DOHH2 (cell line): Measurements from ENCODE around the gene TSC2.

Experiments
- H3F3A ChIP-seq: fragments of 200-600 bp; sonication (generic), shearing (Covaris generic); 2 replicates; pipeline ENCODE4 v1.6.0; 2016; ENCODE audit warnings: antibody characterized with exemption, mild to moderate bottlenecking; ENCODE audit not compliant: control insufficient read depth, insufficient read depth
- H3K27ac ChIP-seq: fragments of 200-600 bp; sonication (generic); 2 replicates; pipeline ENCODE4 v1.5.1; 2014; ENCODE audit warnings: low read depth, mild to moderate bottlenecking, low read length, moderate library complexity
- H3K27me3 ChIP-seq: fragments of 200-600 bp; sonication (generic); 2 replicates; pipeline ENCODE4 v1.6.1; 2014; ENCODE audit warnings: mild to moderate bottlenecking, low read length, mixed read lengths; ENCODE audit not compliant: control insufficient read depth
- H3K36me3 ChIP-seq: fragments of 200-600 bp; sonication (generic); 2 replicates; pipeline ENCODE4 v1.6.1; 2014; ENCODE audit warnings: mild to moderate bottlenecking, low read length, moderate library complexity, mixed read lengths; ENCODE audit not compliant: control insufficient read depth
- H3K4me1 ChIP-seq: fragments of 200-600 bp; sonication (generic); 2 replicates; pipeline ENCODE4 v1.6.1; 2014; ENCODE audit warnings: mild to moderate bottlenecking, low read length, mixed read lengths; ENCODE audit not compliant: control insufficient read depth
- H3K4me2 ChIP-seq: fragments of 200-600 bp; sonication (generic); 2 replicates; pipeline ENCODE4 v1.6.0; 2014; ENCODE audit warnings: mild to moderate bottlenecking, low read length, moderate library complexity
- H3K4me3 ChIP-seq: fragments of 200-600 bp; sonication (generic); 2 replicates; pipeline ENCODE4 v1.5.1; 2014; ENCODE audit warnings: mild to moderate bottlenecking, low read length, mixed read lengths
- H3K79me2 ChIP-seq: fragments of 200-600 bp; sonication (generic); 2 replicates; pipeline ENCODE4 v1.6.1; 2014; ENCODE audit warnings: mild to moderate bottlenecking, low read length, mixed read lengths; ENCODE audit not compliant: control insufficient read depth
- H3K9me2 ChIP-seq: fragments of 200-600 bp; sonication (generic); replicated peaks from 2 replicates; pipeline ENCODE4 v1.6.1; 2014; ENCODE audit warnings: mild to moderate bottlenecking, low read length, mixed read lengths; ENCODE audit not compliant: control insufficient read depth
- H3K9me3 ChIP-seq: fragments of 200-600 bp; sonication (generic); 2 replicates; pipeline ENCODE4 v1.6.1; 2014; ENCODE audit warnings: antibody characterized with exemption, low read length, mixed read lengths; ENCODE audit not compliant: control insufficient read depth, insufficient read depth
- H4K20me1 ChIP-seq: fragments of 200-600 bp; sonication (generic); 2 replicates; pipeline ENCODE4 v1.6.0; 2014; ENCODE audit warnings: low read depth, mild to moderate bottlenecking, antibody characterized with exemption, low read length, moderate library complexity; ENCODE audit not compliant: control insufficient read depth, insufficient read depth
- EZH2phosphoT487 ChIP-seq: fragments of 200-600 bp; sonication (generic); IDR thresholded peaks from 2 replicates; pipeline ENCODE4 v1.6.1; 2017; ENCODE audit warnings: borderline replicate concordance, mild to moderate bottlenecking, antibody characterized with exemption, low read length, moderate library complexity, mixed read lengths
- TF ChIP-seq, protein P1 (sequence below): fragments of 200-600 bp; sonication (generic); IDR thresholded peaks from one replicate; pipeline ENCODE4 v1.5.1; 2014; ENCODE audit warnings: antibody characterized with exemption, mild to moderate bottlenecking, low read depth, low read length; ENCODE audit not compliant: poor library complexity, severe bottlenecking

Gene TSC2

GRCh38 chr16:2045965-2046892 lies 1.6 kb upstream of the TSC2 start:
- H3K27me3 ChIP-seq: no peaks in the 10 kb centered on the region
- H3K27ac ChIP-seq: no peak overlapping the region
- peak overlapping the region; percentile 100 for H3K4me2 ChIP-seq
- peaks cover 11% of the 10 kb centered on the region for H3K36me3 ChIP-seq
- no peaks in the 10 kb centered on the region for H3K9me3 ChIP-seq
- peaks cover 30% of the 10 kb centered on the region for H3K4me1 ChIP-seq
- TF ChIP-seq EZH2phosphoT487: no peak
- TF ChIP-seq, protein P1, sequence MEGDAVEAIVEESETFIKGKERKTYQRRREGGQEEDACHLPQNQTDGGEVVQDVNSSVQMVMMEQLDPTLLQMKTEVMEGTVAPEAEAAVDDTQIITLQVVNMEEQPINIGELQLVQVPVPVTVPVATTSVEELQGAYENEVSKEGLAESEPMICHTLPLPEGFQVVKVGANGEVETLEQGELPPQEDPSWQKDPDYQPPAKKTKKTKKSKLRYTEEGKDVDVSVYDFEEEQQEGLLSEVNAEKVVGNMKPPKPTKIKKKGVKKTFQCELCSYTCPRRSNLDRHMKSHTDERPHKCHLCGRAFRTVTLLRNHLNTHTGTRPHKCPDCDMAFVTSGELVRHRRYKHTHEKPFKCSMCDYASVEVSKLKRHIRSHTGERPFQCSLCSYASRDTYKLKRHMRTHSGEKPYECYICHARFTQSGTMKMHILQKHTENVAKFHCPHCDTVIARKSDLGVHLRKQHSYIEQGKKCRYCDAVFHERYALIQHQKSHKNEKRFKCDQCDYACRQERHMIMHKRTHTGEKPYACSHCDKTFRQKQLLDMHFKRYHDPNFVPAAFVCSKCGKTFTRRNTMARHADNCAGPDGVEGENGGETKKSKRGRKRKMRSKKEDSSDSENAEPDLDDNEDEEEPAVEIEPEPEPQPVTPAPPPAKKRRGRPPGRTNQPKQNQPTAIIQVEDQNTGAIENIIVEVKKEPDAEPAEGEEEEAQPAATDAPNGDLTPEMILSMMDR: no peak
- no peaks in the 10 kb centered on the region for H4K20me1 ChIP-seq
- no peaks in the 10 kb centered on the region for H3F3A ChIP-seq
- H3K79me2 ChIP-seq: peaks cover 28% of the 10 kb centered on the region
- H3K9me2 ChIP-seq: no peaks in the 10 kb centered on the region
- peak overlapping the region; percentile 96 for H3K4me3 ChIP-seq

DNA sequence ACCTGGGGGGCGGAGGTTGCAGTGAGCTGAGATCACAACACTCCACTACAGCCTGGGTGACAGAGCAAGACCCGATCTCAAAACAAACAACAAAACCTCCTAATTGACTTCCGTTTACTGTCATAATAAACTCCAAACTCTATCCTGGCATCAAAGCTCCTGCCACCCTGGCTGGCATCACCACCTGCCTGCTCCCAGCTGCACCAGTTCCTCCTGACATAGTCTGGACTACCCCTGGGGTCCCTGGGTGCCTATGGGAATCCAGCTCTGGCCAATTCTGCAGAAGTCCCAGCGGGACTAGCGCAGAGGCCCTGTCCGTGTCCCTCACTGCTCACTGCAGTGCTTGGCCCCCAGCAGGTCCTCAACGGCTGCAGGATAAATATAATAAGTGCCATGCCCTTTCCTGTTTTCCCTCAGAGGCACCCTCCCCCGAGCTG lies 874 bp upstream of the TSC2 start:
- Histone ChIP-seq H3K79me2 (peaks cover 28% of the 10 kb centered on the region), H3K27ac (no peak overlapping the region), H3K9me3 (no peaks in the 10 kb centered on the region), H3K4me3 (peak overlapping the region; percentile 96), H3K9me2 (no peaks in the 10 kb centered on the region), H3K4me1 (peaks cover 30% of the 10 kb centered on the region), H3K27me3 (no peaks in the 10 kb centered on the region), H3K4me2 (peak overlapping the region; percentile 100), H3F3A (no peaks in the 10 kb centered on the region), H3K36me3 (peaks cover 15% of the 10 kb centered on the region), H4K20me1 (no peaks in the 10 kb centered on the region)
- TF ChIP-seq, protein P1: no peak
- TF ChIP-seq EZH2phosphoT487: no peak

DNA sequence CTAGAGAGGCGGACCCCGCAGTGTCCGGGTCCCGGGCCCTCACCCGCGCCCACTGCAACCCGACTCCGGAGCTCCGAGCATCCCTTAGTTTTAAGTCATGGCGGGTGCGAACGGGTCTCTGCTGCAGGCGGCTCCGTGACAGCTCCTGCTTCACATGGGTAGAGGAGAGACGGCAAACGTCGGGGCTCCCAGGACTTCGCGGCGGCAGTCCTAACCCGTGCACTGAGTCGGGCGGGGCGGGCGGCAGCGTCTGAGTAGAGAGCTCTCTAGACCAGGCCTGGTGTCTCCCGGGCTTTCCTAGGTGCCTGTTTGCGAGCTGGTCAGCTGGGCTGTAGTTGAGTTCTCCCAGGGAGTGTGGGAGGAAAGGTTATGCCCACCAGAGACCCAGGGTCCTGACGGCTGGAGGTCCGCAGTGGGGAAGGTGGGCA lies 345 bp downstream of the TSC2 start:
- Histone ChIP-seq H3K27me3 (no peaks in the 10 kb centered on the region), H3F3A (no peaks in the 10 kb centered on the region), H3K4me1 (peaks cover 27% of the 10 kb centered on the region), H3K36me3 (peaks cover 13% of the 10 kb centered on the region), H3K4me2 (peak overlapping the region; percentile 100), H3K9me3 (no peaks in the 10 kb centered on the region), H3K9me2 (no peaks in the 10 kb centered on the region), H4K20me1 (no peaks in the 10 kb centered on the region), H3K27ac (no peak overlapping the region), H3K79me2 (peaks cover 28% of the 10 kb centered on the region), H3K4me3 (peak overlapping the region; percentile 96)
- TF ChIP-seq EZH2phosphoT487: no peak
- TF ChIP-seq, protein P1: no peak
